Measurements from ENCODE around the gene FLVCR2. TPM values are rescaled to one million over a fixed set of nuclear protein-coding genes. Genes with fewer than 3 reads are reported as not detected.

Gene FLVCR2
- total RNA-seq, 1 donor from 2014 or later = 0.75 TPM

DNA sequence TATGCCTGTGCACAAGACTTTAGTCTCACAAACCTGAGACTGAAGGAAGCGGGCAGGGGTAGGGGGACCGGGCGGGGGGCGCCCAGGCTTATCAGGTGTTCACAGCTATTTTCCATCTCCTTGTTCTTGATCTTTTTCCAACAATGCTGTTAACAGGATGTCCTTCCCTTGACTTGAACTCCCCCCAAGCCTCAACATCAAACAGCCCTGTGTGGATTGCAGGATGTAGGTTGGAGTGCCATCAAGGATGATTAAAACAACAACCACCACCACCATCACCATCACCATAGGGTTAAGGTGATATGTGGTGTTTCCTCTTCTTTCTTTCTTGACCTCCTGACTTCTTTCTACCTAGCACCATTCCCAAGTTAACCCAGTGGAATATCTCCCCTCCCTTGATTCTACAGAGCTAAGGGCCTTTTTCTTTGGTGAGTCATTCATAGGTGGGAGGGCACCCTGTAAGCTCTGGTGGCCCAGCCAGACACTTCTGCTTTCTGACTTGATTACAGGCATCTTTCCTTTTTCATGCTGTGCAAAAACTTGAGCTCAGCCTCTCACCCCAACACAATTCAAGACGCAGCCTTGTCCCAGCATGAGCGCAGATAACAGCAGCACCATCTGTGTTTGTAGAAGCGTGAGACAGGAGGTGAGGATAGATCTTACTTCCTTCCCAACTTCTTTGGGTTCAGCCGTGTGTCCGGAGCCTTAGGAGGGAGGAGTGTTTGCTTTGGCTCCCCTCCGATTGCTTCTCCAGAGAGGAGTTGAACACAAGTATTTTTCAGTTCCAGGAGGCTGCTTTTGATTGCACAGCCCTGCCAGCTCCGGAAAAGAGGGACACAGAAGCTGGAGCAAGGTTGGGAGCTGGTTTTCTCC, 26.8 kb downstream of the FLVCR2 start:
- no peak for TF ChIP-seq CTCF (conservative IDR thresholded peaks at IDR 0.05; ENCODE audit: low read depth, low read length)
- H3K4me3 ChIP-seq (ENCODE audit: low read depth, low read length) = peak overlapping the region; percentile 47
- peak; percentile 37 for DNase-seq (ENCODE audit: low read depth)

- TF ChIP-seq CTCF (conservative IDR thresholded peaks at IDR 0.05; ENCODE audit: low read depth, low read length) = no peak
- no peak for DNase-seq (ENCODE audit: low read depth)
- H3K4me3 ChIP-seq (ENCODE audit: low read depth, low read length) = peak overlapping the region; percentile 47
These were observed 27.5 kb downstream of the FLVCR2 start for GRCh38 chr14:75605916-75606315.

- DNase-seq (ENCODE audit: low read depth) = no peak
- TF ChIP-seq CTCF (conservative IDR thresholded peaks at IDR 0.05; ENCODE audit: low read depth, low read length) = no peak
- no peak overlapping the region for H3K4me3 ChIP-seq (ENCODE audit: low read depth, low read length)
These were observed 28.6 kb downstream of the FLVCR2 start for GRCh38 chr14:75607044-75607443.

DNA sequence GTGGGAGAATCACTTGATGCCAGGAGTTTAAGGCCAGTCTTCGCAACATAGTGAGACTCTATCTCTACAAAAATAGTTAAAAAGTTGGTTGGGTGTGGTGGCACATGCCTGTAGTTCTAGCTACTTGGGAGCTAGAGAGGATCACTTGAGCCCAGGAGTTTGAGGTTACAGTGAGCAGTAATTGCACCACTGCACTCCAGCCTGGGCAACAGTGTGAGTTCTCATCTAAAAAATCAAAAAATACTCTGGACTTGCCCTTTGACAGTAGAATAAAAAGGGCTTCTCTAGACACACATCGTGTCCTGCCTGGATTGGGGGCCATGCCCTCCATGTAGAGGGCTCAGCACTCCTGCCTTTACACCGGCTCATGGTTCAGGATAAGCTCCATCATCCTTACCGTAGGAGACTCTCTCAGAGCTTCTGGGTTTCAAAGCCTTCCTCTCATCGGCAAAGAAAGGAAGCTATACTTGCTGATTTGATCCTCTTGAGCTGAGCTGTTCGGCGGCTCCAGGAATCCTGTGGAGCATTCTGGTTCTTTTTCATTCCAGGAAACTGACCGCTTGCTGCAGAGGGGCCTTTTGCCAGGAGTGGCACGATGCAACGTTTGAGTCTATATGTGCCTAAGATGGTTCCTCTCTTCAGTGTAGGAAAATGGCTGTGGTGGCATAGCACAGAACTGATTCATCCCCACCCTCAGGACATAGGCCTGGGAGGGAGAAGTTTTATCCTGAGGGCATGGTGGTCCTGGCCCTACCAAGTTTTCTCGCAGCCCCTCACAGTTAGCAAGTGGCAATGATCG, 29.6 kb downstream of the FLVCR2 start:
- no peak for DNase-seq (ENCODE audit: low read depth)
- no peak overlapping the region for H3K4me3 ChIP-seq (ENCODE audit: low read depth, low read length)
- no peak for TF ChIP-seq CTCF (conservative IDR thresholded peaks at IDR 0.05; ENCODE audit: low read depth, low read length)

- TF ChIP-seq CTCF (conservative IDR thresholded peaks at IDR 0.05; ENCODE audit: low read depth, low read length) = no peak
- no peak overlapping the region for H3K4me3 ChIP-seq (ENCODE audit: low read depth, low read length)
- DNase-seq (ENCODE audit: low read depth) = no peak
These were observed 30.7 kb downstream of the FLVCR2 start for GRCh38 chr14:75609116-75609515.

- no peak for DNase-seq (ENCODE audit: low read depth)
- no peak for TF ChIP-seq CTCF (conservative IDR thresholded peaks at IDR 0.05; ENCODE audit: low read depth, low read length)
These were observed 31.4 kb downstream of the FLVCR2 start for GRCh38 chr14:75609606-75610475.

More at GRCh38 chr14:75609606-75610475, 31.4 kb downstream of the FLVCR2 start:
- H3K4me3 ChIP-seq (ENCODE audit: low read depth, low read length) = no peak overlapping the region
